Activated CD8-positive, alpha-beta T cell treated with anti-CD3 and anti-CD28 coated beads, Interleukin-2, amount 10 ng/mL, durations not matched to agents 7 days and 5 days (primary cell): ENCODE measurements around the gene DNAH7. TPM values are rescaled to one million over a fixed set of nuclear protein-coding genes. Genes with fewer than 3 reads are reported as not detected.

Source experiments
- ATAC-seq: fragments of 150-1000 bp; cut with Tn5 transposase; one replicate; pipeline ENCODE4 v1.10.0; 2021; ENCODE audit warnings: moderate library complexity
- CTCF ChIA-PET: fragments of 350-600 bp; sonication (Branson Sonifier 250); formaldehyde crosslinking; loops from one replicate; lab custom pipeline; 2021; ENCODE audit warnings: antibody characterized with exemption; lab: Charles Lee
- POLR2A ChIA-PET: fragments of 350-600 bp; sonication (Branson Sonifier 250); formaldehyde crosslinking; loops from one replicate; lab custom pipeline; 2021; ENCODE audit warnings: antibody characterized with exemption; lab: Charles Lee
- DNase-seq: peaks from one replicate; pipeline ENCODE4 v3.0.0-alpha.2; 2020
- H3K27ac Mint-ChIP-seq: one replicate; pipeline ENCODE4 v1.8.0; 2021; ENCODE audit warnings: mild to moderate bottlenecking, mixed read lengths
- H3K27me3 Mint-ChIP-seq: one replicate; pipeline ENCODE4 v1.8.0; 2021; ENCODE audit warnings: low read depth, mixed read lengths
- H3K36me3 Mint-ChIP-seq: one replicate; pipeline ENCODE4 v1.8.0; 2021; ENCODE audit warnings: low read depth, mixed read lengths
- H3K4me1 Mint-ChIP-seq: one replicate; pipeline ENCODE4 v1.8.0; 2021; ENCODE audit warnings: low read depth, mixed read lengths
- H3K4me3 Mint-ChIP-seq: one replicate; pipeline ENCODE4 v1.8.0; 2021; ENCODE audit warnings: mild to moderate bottlenecking, mixed read lengths
- H3K9me3 Mint-ChIP-seq: one replicate; pipeline ENCODE4 v1.8.0; 2022; ENCODE audit warnings: mixed read lengths; ENCODE audit not compliant: insufficient read depth
- total RNA-seq, 2 experiments: library from RNA; stranded (reverse); gene quantifications; one replicate each; pipeline ENCODE4 v1.2.3, GENCODE V29; 2021

DNAH7 gene
- not detected for total RNA-seq

GRCh38 chr2:196068271-196069209 lies at the start of gene DNAH7:
Gene DNAH7, minus strand, starts transcription at chr2:196068837. Its CDS starts 126 bp downstream, at chr2:196068711.
- POLR2A ChIA-PET = interaction anchor here (0.8 kb wide), 1 partner anchor 535 kb away, joined by 3 read pairs; no protein-coding TSS in a partner anchor
- no peaks in the 10 kb centered on the region for H3K36me3 Mint-ChIP-seq
- DNase-seq = peak; percentile 96

GRCh38 chr2:196117214-196117705 lies 48.6 kb upstream of the DNAH7 start:
- peaks cover 7% of the 10 kb centered on the region for H3K4me1 Mint-ChIP-seq
- H3K36me3 Mint-ChIP-seq = no peaks in the 10 kb centered on the region
- DNase-seq (no peak), ATAC-seq (no peak)
- H3K4me3 Mint-ChIP-seq = no peak overlapping the region
- ChIA-PET POLR2A (no interaction called here), CTCF (interaction anchor here (1.3 kb wide), 1 partner anchor 39 kb away, joined by 3 read pairs; no protein-coding TSS in a partner anchor)
- no peak overlapping the region for H3K27ac Mint-ChIP-seq
- no peaks in the 10 kb centered on the region for H3K27me3 Mint-ChIP-seq
- H3K9me3 Mint-ChIP-seq = peaks cover 3% of the 10 kb centered on the region

More at GRCh38 chr2:196068271-196069209, at the start of gene DNAH7:
- H3K27me3 Mint-ChIP-seq = peaks cover 16% of the 10 kb centered on the region
- H3K9me3 Mint-ChIP-seq = no peaks in the 10 kb centered on the region
- peak; percentile 96 for ATAC-seq
- CTCF ChIA-PET = interaction anchor here (0.6 to 4.1 kb wide), 66 partner anchors 10 to 1721 kb away, joined by 3 to 72 read pairs (median 3); partner anchors contain the start of genes CCDC150 and SLC39A10
- H3K27ac Mint-ChIP-seq = peak within 1 kb of the TSS; percentile 75
- peak within 1 kb of the TSS; percentile 79 for H3K4me3 Mint-ChIP-seq
- peaks cover 19% of the 10 kb centered on the region for H3K4me1 Mint-ChIP-seq

GRCh38 chr2:196113061-196113974 lies 44.7 kb upstream of the DNAH7 start:
- ATAC-seq (no peak), DNase-seq (no peak)
- ChIA-PET CTCF (interaction anchor here (0.6 to 2.8 kb wide), 5 partner anchors 35 to 341 kb away, joined by 3 to 9 read pairs (median 4); partner anchors contain the start of gene DNAH7), POLR2A (no interaction called here)
- peaks cover 7% of the 10 kb centered on the region for H3K4me1 Mint-ChIP-seq
- no peaks in the 10 kb centered on the region for H3K36me3 Mint-ChIP-seq
- H3K27me3 Mint-ChIP-seq = no peaks in the 10 kb centered on the region
- H3K27ac Mint-ChIP-seq = no peak overlapping the region
- peak overlapping the region; percentile 12 for H3K4me3 Mint-ChIP-seq
- peaks cover 3% of the 10 kb centered on the region for H3K9me3 Mint-ChIP-seq

- ChIA-PET POLR2A (no interaction called here), CTCF (interaction anchor here (0.6 to 2.8 kb wide), 5 partner anchors 34 to 342 kb away, joined by 3 to 9 read pairs (median 4); partner anchors contain the start of gene DNAH7)
- ATAC-seq (no peak), DNase-seq (no peak)
- Mint-ChIP-seq H3K4me1 (peaks cover 7% of the 10 kb centered on the region), H3K4me3 (no peak overlapping the region), H3K27ac (no peak overlapping the region), H3K36me3 (no peaks in the 10 kb centered on the region), H3K27me3 (no peaks in the 10 kb centered on the region), H3K9me3 (no peaks in the 10 kb centered on the region)
Measured at GRCh38 chr2:196112418-196113034, 43.9 kb upstream of the DNAH7 start.

- no peaks in the 10 kb centered on the region for H3K36me3 Mint-ChIP-seq
- H3K9me3 Mint-ChIP-seq = no peaks in the 10 kb centered on the region
- H3K27ac Mint-ChIP-seq = no peak overlapping the region
- ATAC-seq (no peak), DNase-seq (no peak)
- POLR2A ChIA-PET = no interaction called here
- no peaks in the 10 kb centered on the region for H3K27me3 Mint-ChIP-seq
- H3K4me3 Mint-ChIP-seq = no peak overlapping the region
- peaks cover 14% of the 10 kb centered on the region for H3K4me1 Mint-ChIP-seq
- CTCF ChIA-PET = no interaction called here
Measured at GRCh38 chr2:196108604-196109003, 40.0 kb upstream of the DNAH7 start.

GRCh38 chr2:196105951-196106350 lies 37.3 kb upstream of the DNAH7 start:
- no peak for DNase-seq
- Mint-ChIP-seq H3K27ac (no peak overlapping the region), H3K9me3 (no peaks in the 10 kb centered on the region), H3K27me3 (no peaks in the 10 kb centered on the region), H3K4me3 (no peak overlapping the region), H3K4me1 (peaks cover 15% of the 10 kb centered on the region), H3K36me3 (no peaks in the 10 kb centered on the region)
- POLR2A ChIA-PET = no interaction called here
- CTCF ChIA-PET = no interaction called here
- no peak for ATAC-seq

- Mint-ChIP-seq H3K36me3 (no peaks in the 10 kb centered on the region), H3K9me3 (no peaks in the 10 kb centered on the region), H3K27ac (no peak overlapping the region), H3K27me3 (no peaks in the 10 kb centered on the region), H3K4me3 (no peak overlapping the region), H3K4me1 (peaks cover 15% of the 10 kb centered on the region)
- DNase-seq = no peak
- no peak for ATAC-seq
- ChIA-PET CTCF (interaction anchor here (0.8 kb wide), 1 partner anchor 350 kb away, joined by 4 read pairs; no protein-coding TSS in a partner anchor), POLR2A (interaction anchor here (1.0 kb wide), 1 partner anchor 51 kb away, joined by 3 read pairs; no protein-coding TSS in a partner anchor)
Measured at GRCh38 chr2:196104066-196104465, 35.4 kb upstream of the DNAH7 start.

GRCh38 chr2:196103626-196104025 lies 35.0 kb upstream of the DNAH7 start:
- CTCF ChIA-PET = interaction anchor here (0.6 to 2.1 kb wide), 3 partner anchors 25 to 351 kb away, joined by 3 to 6 read pairs (median 4); no protein-coding TSS in a partner anchor
- DNase-seq = no peak
- H3K4me3 Mint-ChIP-seq = no peak overlapping the region
- H3K36me3 Mint-ChIP-seq = no peaks in the 10 kb centered on the region
- POLR2A ChIA-PET = interaction anchor here (1.0 kb wide), 1 partner anchor 51 kb away, joined by 3 read pairs; no protein-coding TSS in a partner anchor
- H3K27ac Mint-ChIP-seq = no peak overlapping the region
- no peaks in the 10 kb centered on the region for H3K27me3 Mint-ChIP-seq
- H3K4me1 Mint-ChIP-seq = peaks cover 15% of the 10 kb centered on the region
- no peaks in the 10 kb centered on the region for H3K9me3 Mint-ChIP-seq
- no peak for ATAC-seq

GRCh38 chr2:196101325-196101991 lies 32.8 kb upstream of the DNAH7 start:
- no peak overlapping the region for H3K4me3 Mint-ChIP-seq

GRCh38 chr2:196099916-196100315 lies 31.3 kb upstream of the DNAH7 start:
- H3K27ac Mint-ChIP-seq = no peak overlapping the region
- no peaks in the 10 kb centered on the region for H3K9me3 Mint-ChIP-seq
- ChIA-PET CTCF (interaction anchor here (1.0 to 1.4 kb wide), 3 partner anchors 22 to 33 kb away, joined by 3 read pairs; partner anchors contain the start of gene DNAH7), POLR2A (no interaction called here)
- no peaks in the 10 kb centered on the region for H3K36me3 Mint-ChIP-seq
- peaks cover 9% of the 10 kb centered on the region for H3K4me1 Mint-ChIP-seq
- H3K27me3 Mint-ChIP-seq = no peaks in the 10 kb centered on the region
- no peak overlapping the region for H3K4me3 Mint-ChIP-seq
- ATAC-seq = no peak
- DNase-seq = no peak

More at GRCh38 chr2:196101325-196101991, 32.8 kb upstream of the DNAH7 start:
- no peak for DNase-seq
- H3K27me3 Mint-ChIP-seq = no peaks in the 10 kb centered on the region
- H3K27ac Mint-ChIP-seq = no peak overlapping the region
- H3K9me3 Mint-ChIP-seq = no peaks in the 10 kb centered on the region
- ATAC-seq = no peak
- POLR2A ChIA-PET = no interaction called here
- no peaks in the 10 kb centered on the region for H3K36me3 Mint-ChIP-seq
- peaks cover 15% of the 10 kb centered on the region for H3K4me1 Mint-ChIP-seq
- CTCF ChIA-PET = interaction anchor here (0.7 to 2.1 kb wide), 4 partner anchors 23 to 352 kb away, joined by 3 to 6 read pairs (median 4); no protein-coding TSS in a partner anchor
